Tibial nerve (tissue), 3 donors: ENCODE results near the gene LIN37.

Experiments used
- CTCF ChIP-seq, 5 experiments: fragments of 200-600 bp in 3 of 5; fragments of 450-650 bp in 2 of 5; sonication (generic) in 3 of 5; IDR thresholded peaks; one replicate each; pipeline ENCODE4 v1.5.1; 2016 to 2019; ENCODE audit warnings: antibody characterized with exemption in 5 of 5, mild to moderate bottlenecking in 3 of 5, moderate library complexity in 2 of 5
- POLR2A ChIP-seq, 2 donors: fragments of 450-650 bp; IDR thresholded peaks; one replicate each; pipeline ENCODE4 v1.6.1; 2017; ENCODE audit warnings: antibody characterized with exemption in 2 of 2, mild to moderate bottlenecking in 2 of 2, moderate library complexity in 2 of 2

- peak in 2 of 5 experiments; percentile 20 to 32 for TF ChIP-seq CTCF (IDR thresholded peaks at IDR 0.05)
- peak; percentile 35 to 85 for TF ChIP-seq POLR2A (IDR thresholded peaks at IDR 0.05)
Measured at GRCh38 chr19:35757749-35758608, 9.6 kb downstream of the LIN37 start, which contains the start of gene PROSER3.
